Measurements from ENCODE around the gene RIC8B.
"Not testable (repeated sequence)": the region's sequence is repeated elsewhere in the genome, so short reads cannot be mapped to it uniquely, and the experiment has no call there.

RIC8B gene, protein sequence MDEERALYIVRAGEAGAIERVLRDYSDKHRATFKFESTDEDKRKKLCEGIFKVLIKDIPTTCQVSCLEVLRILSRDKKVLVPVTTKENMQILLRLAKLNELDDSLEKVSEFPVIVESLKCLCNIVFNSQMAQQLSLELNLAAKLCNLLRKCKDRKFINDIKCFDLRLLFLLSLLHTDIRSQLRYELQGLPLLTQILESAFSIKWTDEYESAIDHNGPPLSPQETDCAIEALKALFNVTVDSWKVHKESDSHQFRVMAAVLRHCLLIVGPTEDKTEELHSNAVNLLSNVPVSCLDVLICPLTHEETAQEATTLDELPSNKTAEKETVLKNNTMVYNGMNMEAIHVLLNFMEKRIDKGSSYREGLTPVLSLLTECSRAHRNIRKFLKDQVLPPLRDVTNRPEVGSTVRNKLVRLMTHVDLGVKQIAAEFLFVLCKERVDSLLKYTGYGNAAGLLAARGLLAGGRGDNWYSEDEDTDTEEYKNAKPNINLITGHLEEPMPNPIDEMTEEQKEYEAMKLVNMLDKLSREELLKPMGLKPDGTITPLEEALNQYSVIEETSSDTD

DNA sequence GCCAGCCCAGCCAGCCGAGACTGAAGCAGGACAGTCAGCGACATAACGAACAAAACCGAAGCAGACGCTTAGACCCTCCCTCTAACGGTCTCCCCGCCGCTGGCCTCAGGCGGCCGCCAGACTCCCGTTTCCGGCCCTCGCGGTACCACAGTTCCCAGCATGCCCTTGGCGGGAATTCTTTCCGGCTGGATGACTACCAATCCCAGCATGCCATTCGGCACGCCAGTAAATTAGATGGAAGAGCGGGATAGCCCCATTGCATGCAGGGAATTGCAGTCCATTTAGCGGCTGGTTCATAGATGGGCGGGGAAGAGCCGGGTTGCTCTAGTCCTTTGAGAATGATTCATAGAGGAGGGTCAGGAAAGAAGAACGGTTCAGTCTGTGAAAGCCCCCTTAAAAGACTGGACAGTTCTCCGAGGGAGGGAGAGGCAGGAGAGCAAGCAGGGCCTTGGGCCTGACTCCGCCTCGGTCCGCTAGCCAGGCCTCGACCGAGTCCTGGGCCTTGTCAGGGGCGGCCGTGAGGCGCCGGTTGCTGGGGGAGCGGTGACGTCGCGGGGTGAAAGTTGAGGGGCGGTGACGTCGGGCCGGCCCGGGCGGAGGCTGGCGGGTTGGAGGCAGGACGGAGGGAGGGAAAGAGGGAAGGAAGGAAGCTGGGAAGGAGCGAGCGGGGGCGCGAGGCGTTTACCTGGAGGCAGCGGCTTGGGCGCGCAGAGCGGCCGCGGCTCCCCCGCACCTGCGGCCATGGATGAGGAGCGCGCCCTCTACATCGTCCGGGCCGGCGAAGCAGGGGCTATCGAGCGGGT lies at the start of gene RIC8B:
TSS of gene RIC8B (plus strand) at position 678 of the 803 bp plus-strand sequence. CDS start at position 742, 64 bp downstream.
- intact Hi-C loops (cut with micrococcal nuclease), result loop anchor here (5.0 kb wide), 2 partner anchors 318 to 417 kb away; partner anchors contain the start of genes CRY1 and POLR3B
- Mint-ChIP-seq H3K4me3 (peak within 1 kb of the TSS; percentile 93), H3K27me3 (peaks cover 9% of the 10 kb centered on the region), H3K27ac (peak within 1 kb of the TSS; percentile 94), H3K4me1 (ENCODE audit: low read depth) (peaks cover 18% of the 10 kb centered on the region), H3K9me3 (no peaks in the 10 kb centered on the region), H3K36me3 (ENCODE audit: low read depth) (peaks cover 15% of the 10 kb centered on the region)

DNA sequence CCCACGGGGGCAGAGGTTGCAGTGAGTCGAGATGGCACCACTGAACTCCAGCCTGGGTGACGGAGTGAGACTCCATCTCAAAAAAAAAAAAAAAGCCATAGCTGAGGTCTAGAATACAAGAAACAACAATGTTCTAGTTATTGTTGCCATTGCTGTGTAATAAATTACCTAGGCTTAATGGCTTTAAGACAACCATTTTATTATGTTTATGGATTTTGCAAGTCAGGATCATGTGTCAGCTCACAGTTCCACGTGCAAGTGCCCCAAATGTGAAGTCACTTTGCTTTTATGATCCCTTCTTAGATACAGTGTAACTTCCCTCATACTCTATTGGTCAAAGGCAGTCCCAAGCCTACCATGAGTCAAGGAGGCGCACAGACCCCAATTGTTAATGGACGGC lies 49.5 kb upstream of the RIC8B start:
- Mint-ChIP-seq H3K27me3 (peaks cover 32% of the 10 kb centered on the region), H3K4me1 (ENCODE audit: low read depth) (no peaks in the 10 kb centered on the region), H3K36me3 (ENCODE audit: low read depth) (no peaks in the 10 kb centered on the region), H3K4me3 (no peak overlapping the region), H3K9me3 (no peaks in the 10 kb centered on the region), H3K27ac (no peak overlapping the region)
- intact Hi-C loops (cut with micrococcal nuclease), result no loop called here

DNA sequence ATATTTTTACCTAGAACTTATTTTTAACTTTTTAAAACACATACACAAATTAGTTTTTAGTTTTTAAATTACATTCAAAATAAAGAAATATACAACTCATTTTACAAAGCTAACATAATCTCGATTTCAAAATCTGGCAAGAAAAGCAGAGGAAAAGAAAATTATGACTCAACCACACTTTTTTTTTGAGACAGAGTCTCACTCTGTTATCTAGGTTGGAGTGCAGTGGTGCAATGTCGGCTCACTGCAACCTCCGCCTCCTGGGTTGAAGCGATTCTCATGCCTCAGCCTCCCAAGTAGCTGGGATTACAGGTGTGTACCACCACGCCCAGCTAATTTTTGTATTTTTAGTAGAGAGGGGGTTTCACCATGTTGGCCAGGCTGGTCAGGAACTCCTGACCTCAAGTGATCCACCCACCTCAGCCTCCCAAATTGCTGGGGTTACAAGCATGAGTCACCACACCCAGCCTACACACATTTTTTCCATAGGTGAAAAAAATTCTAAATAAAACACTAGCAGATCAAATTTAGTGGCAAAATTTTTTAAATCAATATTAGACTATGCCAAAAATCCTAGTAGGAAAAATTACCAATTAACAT lies 47.8 kb upstream of the RIC8B start:
- H3K9me3 Mint-ChIP-seq; H3K4me1 Mint-ChIP-seq (ENCODE audit: low read depth); H3K36me3 Mint-ChIP-seq (ENCODE audit: low read depth); intact Hi-C loops (cut with micrococcal nuclease); H3K4me3 Mint-ChIP-seq; H3K27ac Mint-ChIP-seq: not testable (repeated sequence)
- H3K27me3 Mint-ChIP-seq, result peaks cover 33% of the 10 kb centered on the region

DNA sequence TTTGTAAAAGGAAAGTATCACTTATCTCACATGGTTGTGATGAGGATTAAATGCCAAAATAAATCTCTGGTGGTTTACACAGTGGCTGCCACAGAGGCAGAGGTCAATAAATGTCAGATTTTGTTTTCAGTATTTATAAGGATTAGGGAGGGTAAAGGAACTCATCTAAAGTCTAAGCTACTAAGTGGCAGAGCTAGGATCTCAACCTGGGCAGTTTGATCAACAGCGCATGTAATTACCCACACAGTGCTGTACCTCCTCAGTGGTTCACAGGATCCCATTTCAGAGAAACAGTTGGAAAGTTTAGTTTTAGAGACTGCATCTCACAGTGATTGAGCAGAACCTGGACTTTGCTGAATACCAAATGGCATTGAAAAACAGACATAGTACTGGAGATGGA lies 44.9 kb upstream of the RIC8B start:
- Mint-ChIP-seq H3K4me1 (ENCODE audit: low read depth) (no peaks in the 10 kb centered on the region), H3K27ac (no peak overlapping the region), H3K9me3 (no peaks in the 10 kb centered on the region), H3K27me3 (peaks cover 30% of the 10 kb centered on the region), H3K36me3 (ENCODE audit: low read depth) (no peaks in the 10 kb centered on the region), H3K4me3 (no peak overlapping the region)
- intact Hi-C loops (cut with micrococcal nuclease), result no loop called here

DNA sequence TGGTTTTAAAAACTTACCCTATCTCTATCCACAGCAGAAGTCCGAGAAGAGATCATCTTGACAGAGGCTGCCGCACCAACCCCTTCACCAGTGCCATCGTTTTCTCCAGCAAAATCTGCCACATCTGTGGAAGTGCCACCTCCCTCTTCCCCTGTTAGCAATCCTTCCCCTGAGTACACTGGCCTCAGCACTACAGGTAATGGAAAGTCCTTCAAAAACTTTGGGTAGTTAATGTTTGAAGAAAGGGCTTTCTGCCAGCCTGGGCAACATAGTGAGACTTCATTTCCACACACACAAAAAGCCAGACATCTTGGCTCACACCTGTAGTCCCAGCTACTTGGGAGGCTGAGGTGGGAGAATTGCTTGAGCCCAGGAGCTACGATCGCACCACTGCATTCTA lies 41.6 kb upstream of the RIC8B start:
- H3K27me3 Mint-ChIP-seq, result peaks cover 47% of the 10 kb centered on the region
- no peaks in the 10 kb centered on the region for H3K4me1 Mint-ChIP-seq (ENCODE audit: low read depth)
- H3K4me3 Mint-ChIP-seq, result no peak overlapping the region
- intact Hi-C loops (cut with micrococcal nuclease), result no loop called here
- no peak overlapping the region for H3K27ac Mint-ChIP-seq
- H3K9me3 Mint-ChIP-seq, result no peaks in the 10 kb centered on the region
- no peaks in the 10 kb centered on the region for H3K36me3 Mint-ChIP-seq (ENCODE audit: low read depth)

DNA sequence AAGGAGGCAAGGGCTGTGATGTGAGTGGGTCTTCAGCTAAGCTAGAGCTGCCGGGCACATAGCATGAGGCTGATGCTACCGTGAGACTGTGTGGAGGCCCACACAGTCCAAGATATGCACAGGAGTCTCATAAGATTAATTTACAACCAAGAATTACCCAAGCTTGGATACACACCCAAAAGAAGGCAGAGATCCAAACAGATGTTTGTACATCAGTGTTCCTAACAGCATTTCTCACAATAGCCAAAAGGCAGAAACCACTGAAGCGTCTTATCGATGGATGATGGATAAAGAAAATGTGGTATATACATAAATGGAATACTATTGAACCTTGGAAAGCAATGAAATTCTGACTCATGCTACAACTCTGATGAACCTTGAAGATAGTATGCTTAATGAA lies 40.8 kb upstream of the RIC8B start:
- no peaks in the 10 kb centered on the region for H3K4me1 Mint-ChIP-seq (ENCODE audit: low read depth)

GRCh38 chr12:106736051-106736957 lies 38.2 kb upstream of the RIC8B start:
- H3K4me1 Mint-ChIP-seq (ENCODE audit: low read depth), result peaks cover 9% of the 10 kb centered on the region
- H3K36me3 Mint-ChIP-seq (ENCODE audit: low read depth), result no peaks in the 10 kb centered on the region
- peaks cover 39% of the 10 kb centered on the region for H3K27me3 Mint-ChIP-seq
- intact Hi-C loops (cut with micrococcal nuclease), result no loop called here
- no peak overlapping the region for H3K27ac Mint-ChIP-seq
- no peaks in the 10 kb centered on the region for H3K9me3 Mint-ChIP-seq
- H3K4me3 Mint-ChIP-seq, result no peak overlapping the region

More for the DNA sequence above, 40.8 kb upstream of the RIC8B start:
- intact Hi-C loops (cut with micrococcal nuclease), result no loop called here
- H3K27ac Mint-ChIP-seq, result no peak overlapping the region
- no peak overlapping the region for H3K4me3 Mint-ChIP-seq
- H3K27me3 Mint-ChIP-seq, result peaks cover 51% of the 10 kb centered on the region
- no peaks in the 10 kb centered on the region for H3K9me3 Mint-ChIP-seq
- H3K36me3 Mint-ChIP-seq (ENCODE audit: low read depth), result no peaks in the 10 kb centered on the region

DNA sequence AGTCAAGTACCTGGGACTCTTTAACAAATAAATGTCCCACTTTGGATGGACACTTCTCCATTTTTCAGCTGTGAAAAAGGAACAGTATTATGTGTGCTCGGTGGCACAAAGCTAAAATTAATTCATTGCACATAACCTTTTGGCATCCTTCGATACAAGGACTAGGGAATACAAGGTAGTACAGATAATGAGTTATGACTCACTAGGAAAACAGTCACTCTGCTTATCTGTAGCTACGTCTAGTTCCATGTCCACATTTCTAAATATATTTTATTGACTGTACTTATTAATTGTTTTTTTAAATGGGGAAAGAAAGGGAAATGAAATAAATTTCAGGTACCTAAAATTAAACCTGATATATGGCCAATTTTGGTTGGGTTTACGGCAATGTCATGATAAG lies 35.2 kb upstream of the RIC8B start:
- no peaks in the 10 kb centered on the region for H3K36me3 Mint-ChIP-seq (ENCODE audit: low read depth)
- intact Hi-C loops (cut with micrococcal nuclease), result no loop called here
- no peaks in the 10 kb centered on the region for H3K9me3 Mint-ChIP-seq
- H3K27me3 Mint-ChIP-seq, result peaks cover 54% of the 10 kb centered on the region
- H3K4me1 Mint-ChIP-seq (ENCODE audit: low read depth), result peaks cover 9% of the 10 kb centered on the region
- no peak overlapping the region for H3K27ac Mint-ChIP-seq
- H3K4me3 Mint-ChIP-seq, result no peak overlapping the region

DNA sequence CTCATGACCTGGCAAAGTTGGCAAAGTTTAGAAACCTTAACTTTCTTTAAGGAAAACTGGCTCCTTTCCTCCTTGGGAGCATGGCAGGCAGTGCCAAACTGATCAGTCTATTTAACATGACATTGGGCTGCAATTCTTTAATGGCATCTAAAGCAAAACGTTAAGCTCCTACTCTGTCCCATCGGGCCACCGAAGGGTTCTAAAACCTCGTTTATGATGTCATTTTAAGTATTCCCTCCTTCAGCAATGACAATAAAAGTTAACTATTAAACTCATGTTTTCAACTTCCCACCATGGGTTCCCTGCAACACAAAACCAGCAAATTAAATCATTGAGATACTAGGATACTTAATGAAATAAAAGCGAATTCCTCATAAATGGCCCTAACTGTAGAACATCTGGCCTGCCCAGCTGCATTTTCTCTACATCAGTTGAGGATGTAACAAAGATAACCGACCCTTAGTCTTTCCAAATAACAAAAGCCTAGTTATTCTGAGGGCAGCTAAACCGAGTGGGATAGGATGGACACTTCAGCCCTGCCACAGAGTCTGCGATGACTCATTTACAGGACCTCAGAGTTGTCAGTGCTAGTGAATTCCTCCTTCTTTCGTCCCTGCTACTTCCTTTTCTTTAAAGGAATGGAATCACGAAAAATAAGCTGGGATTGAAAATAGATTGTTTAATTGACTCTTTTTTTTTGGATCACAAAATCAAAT lies 34.5 kb upstream of the RIC8B start:
- Mint-ChIP-seq H3K4me1 (ENCODE audit: low read depth) (peaks cover 9% of the 10 kb centered on the region), H3K4me3 (no peak overlapping the region), H3K27ac (no peak overlapping the region), H3K27me3 (peaks cover 55% of the 10 kb centered on the region), H3K9me3 (no peaks in the 10 kb centered on the region), H3K36me3 (ENCODE audit: low read depth) (no peaks in the 10 kb centered on the region)
- intact Hi-C loops (cut with micrococcal nuclease), result no loop called here

DNA sequence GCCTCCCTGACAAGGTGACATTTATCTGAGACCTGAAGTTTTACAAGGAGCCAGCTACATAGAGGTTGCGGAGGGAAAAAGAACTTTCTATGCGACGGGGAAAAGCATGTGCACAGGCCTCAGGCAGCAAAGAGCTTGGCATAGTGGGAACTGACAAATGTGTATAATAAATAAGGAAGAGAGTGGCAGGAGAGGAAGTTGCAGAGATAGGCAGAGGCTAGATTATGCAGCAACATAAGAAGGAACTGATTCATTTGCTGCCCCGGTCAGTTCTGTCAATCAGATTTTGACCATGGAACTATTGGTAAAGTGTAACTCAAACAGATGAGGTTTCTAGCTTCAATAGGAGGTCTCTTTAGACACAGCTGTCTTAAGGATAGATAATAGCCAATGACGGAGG lies 33.7 kb upstream of the RIC8B start:
- Mint-ChIP-seq H3K36me3 (ENCODE audit: low read depth) (no peaks in the 10 kb centered on the region), H3K9me3 (no peaks in the 10 kb centered on the region), H3K27ac (no peak overlapping the region), H3K27me3 (peaks cover 57% of the 10 kb centered on the region), H3K4me1 (ENCODE audit: low read depth) (peaks cover 9% of the 10 kb centered on the region), H3K4me3 (no peak overlapping the region)
- intact Hi-C loops (cut with micrococcal nuclease), result no loop called here

DNA sequence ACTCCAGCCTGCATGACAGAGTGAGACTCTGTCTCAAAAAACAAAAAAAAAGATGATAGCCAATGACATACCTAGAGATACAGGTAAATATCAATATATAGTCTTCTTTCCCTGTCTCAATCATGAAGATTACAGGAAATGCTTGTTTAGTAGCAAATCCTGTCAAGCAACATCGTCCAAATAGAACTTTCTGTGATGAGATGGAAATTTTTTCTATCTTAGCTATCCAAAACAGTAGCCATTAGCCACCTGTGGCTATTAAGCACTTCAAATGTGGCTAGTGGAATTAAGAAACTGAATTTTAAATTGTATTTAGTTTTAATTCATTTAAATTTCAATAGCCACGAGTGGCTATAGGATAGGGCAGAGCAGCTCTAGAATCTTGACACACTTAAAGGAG lies 33.2 kb upstream of the RIC8B start:
- H3K9me3 Mint-ChIP-seq, result no peaks in the 10 kb centered on the region
- H3K4me3 Mint-ChIP-seq, result no peak overlapping the region
- H3K36me3 Mint-ChIP-seq (ENCODE audit: low read depth), result no peaks in the 10 kb centered on the region
- peaks cover 53% of the 10 kb centered on the region for H3K27me3 Mint-ChIP-seq
- peaks cover 9% of the 10 kb centered on the region for H3K4me1 Mint-ChIP-seq (ENCODE audit: low read depth)
- intact Hi-C loops (cut with micrococcal nuclease), result no loop called here
- no peak overlapping the region for H3K27ac Mint-ChIP-seq

GRCh38 chr12:106743270-106743988 lies 31.1 kb upstream of the RIC8B start:
- H3K27me3 Mint-ChIP-seq, result peaks cover 47% of the 10 kb centered on the region
- H3K4me1 Mint-ChIP-seq (ENCODE audit: low read depth), result peaks cover 9% of the 10 kb centered on the region
- intact Hi-C loops (cut with micrococcal nuclease), result no loop called here
- no peaks in the 10 kb centered on the region for H3K36me3 Mint-ChIP-seq (ENCODE audit: low read depth)
- no peak overlapping the region for H3K27ac Mint-ChIP-seq
- H3K9me3 Mint-ChIP-seq, result no peaks in the 10 kb centered on the region
- no peak overlapping the region for H3K4me3 Mint-ChIP-seq
